Endothelial cell of umbilical vein (primary cell): Measurements from ENCODE around the gene ZNF780A. TPM values are rescaled to one million over a fixed set of nuclear protein-coding genes. Genes with fewer than 3 reads are reported as not detected.
A peak's percentile ranks its signal among the peaks of the same experiment; 100 is the strongest.

Experiments
- BruUV-seq: library from RNA; stranded (reverse); fragments of 400-500 nt; replicated peaks from 2 replicates; lab custom pipeline; 2021; lab: Mats Ljungman, UMichigan
- CTCF ChIA-PET: fragments of 300-600, 350-600 bp; sonication (Branson Sonifier 250); formaldehyde crosslinking; loops from one replicate; lab custom pipeline; 2021; ENCODE audit warnings: antibody characterized with exemption, inconsistent platforms; lab: Charles Lee
- POLR2A ChIA-PET: fragments of 300-600, 350-600 bp; sonication (Branson Sonifier 250); formaldehyde crosslinking; loops from one replicate; lab custom pipeline; 2021; ENCODE audit warnings: antibody characterized with exemption, inconsistent platforms; lab: Charles Lee
- DNase-seq: peaks from one replicate; pipeline ENCODE4 v3.0.0-alpha.2; 2011; ENCODE audit warnings: low read depth, low spot score
- FAIRE-seq: peaks from 2 replicates; lab custom pipeline; 2011; peaks lifted over from hg19 to GRCh38; lab: Jason Lieb, UNC
- H2AFZ ChIP-seq: 2 replicates; pipeline ENCODE4 v1.6.0; 2012; ENCODE audit warnings: low read depth, low read length, control low read depth, inconsistent platforms
- H3K27ac ChIP-seq: 2 replicates; pipeline ENCODE4 v1.5.1; 2011; ENCODE audit warnings: low read depth, mild to moderate bottlenecking, control low read depth, low read length, moderate library complexity; ENCODE audit not compliant: insufficient read depth
- H3K27me3 ChIP-seq, 2 experiments: 2 replicates each; pipeline versions ENCODE4 v1.6.0 to v1.6.1; 2011; ENCODE audit warnings: low read length in 2 of 2, mixed read lengths in 1 of 2; ENCODE audit not compliant: control insufficient read depth in 2 of 2, insufficient read depth in 2 of 2
- H3K36me3 ChIP-seq, 2 experiments: 2 replicates in 1 of 2; 3 replicates in 1 of 2; pipeline ENCODE4 v1.5.1; 2011; ENCODE audit warnings: low read length in 2 of 2, mild to moderate bottlenecking in 1 of 2, moderate library complexity in 1 of 2; ENCODE audit not compliant: control insufficient read depth in 2 of 2, insufficient read depth in 2 of 2; ENCODE audit errors: extremely low read depth in 1 of 2
- H3K4me1 ChIP-seq: 3 replicates; pipeline ENCODE4 v1.5.1; 2011; ENCODE audit warnings: mild to moderate bottlenecking, low read length; ENCODE audit not compliant: control insufficient read depth, insufficient read depth; ENCODE audit errors: extremely low read depth
- H3K4me2 ChIP-seq: 2 replicates; pipeline ENCODE4 v1.6.1; 2011; ENCODE audit warnings: low read length, control low read depth, mixed read lengths; ENCODE audit not compliant: insufficient read depth
- H3K4me3 ChIP-seq, 3 experiments: fragments of 200-600 bp in 1 of 3; sonication (generic), shearing (Covaris generic) in 1 of 3; replicated peaks in 1 of 3; 2 replicates each; pipeline ENCODE4 v1.5.1; 2011 to 2016; ENCODE audit warnings: control low read depth in 3 of 3, low read length in 3 of 3, mild to moderate bottlenecking in 2 of 3, inconsistent platforms in 1 of 3, low read depth in 1 of 3, moderate library complexity in 1 of 3; ENCODE audit not compliant: insufficient read depth in 1 of 3
- H3K79me2 ChIP-seq: 2 replicates; pipeline ENCODE4 v1.6.0; 2012; ENCODE audit warnings: low read length, inconsistent platforms; ENCODE audit not compliant: control insufficient read depth, insufficient read depth
- H3K9ac ChIP-seq: replicated peaks from 2 replicates; pipeline ENCODE3; 2011; ENCODE audit warnings: low read length, control low read depth; ENCODE audit not compliant: insufficient read depth; ENCODE audit errors: extremely low read depth
- H3K9me1 ChIP-seq: replicated peaks from 3 replicates; pipeline ENCODE4 v1.6.0; 2011; ENCODE audit warnings: mild to moderate bottlenecking, low read length; ENCODE audit not compliant: control insufficient read depth, insufficient read depth; ENCODE audit errors: extremely low read depth
- H3K9me3 ChIP-seq: replicated peaks from 2 replicates; pipeline ENCODE4 v1.5.1; 2012; ENCODE audit warnings: low read length, inconsistent platforms; ENCODE audit not compliant: control insufficient read depth, insufficient read depth
- H4K20me1 ChIP-seq: replicated peaks from 2 replicates; pipeline ENCODE3; 2011; ENCODE audit warnings: mild to moderate bottlenecking, low read length; ENCODE audit not compliant: control insufficient read depth, insufficient read depth; ENCODE audit errors: extremely low read depth
- EZH2 ChIP-seq: IDR thresholded peaks from 2 replicates; pipeline ENCODE4 v1.6.1; 2012; ENCODE audit warnings: borderline replicate concordance, low read depth, mild to moderate bottlenecking, moderate library complexity, low read length, inconsistent platforms; ENCODE audit not compliant: severe bottlenecking
- FOS ChIP-seq: IDR thresholded peaks from 2 replicates; pipeline ENCODE4 v1.6.1; 2011; ENCODE audit warnings: mild to moderate bottlenecking, low read length, moderate library complexity, borderline replicate concordance; ENCODE audit not compliant: insufficient read depth
- GATA2 ChIP-seq: IDR thresholded peaks from 2 replicates; pipeline ENCODE4 v1.7.0; 2011; ENCODE audit warnings: low read depth, mild to moderate bottlenecking, moderate library complexity, mixed read lengths, low read length; ENCODE audit not compliant: insufficient read length, insufficient read depth
- JUN ChIP-seq: IDR thresholded peaks from 2 replicates; pipeline ENCODE4 v1.6.1; 2011; ENCODE audit warnings: borderline replicate concordance, low read depth; ENCODE audit not compliant: insufficient read length, insufficient read depth
- MAX ChIP-seq: IDR thresholded peaks from 2 replicates; pipeline ENCODE4 v1.6.1; 2011; ENCODE audit not compliant: insufficient read depth, insufficient read length
- MYC ChIP-seq: IDR thresholded peaks from one replicate; pipeline ENCODE4 v1.6.1; 2011; ENCODE audit warnings: mild to moderate bottlenecking, low read depth, low read length
- POLR2A ChIP-seq: IDR thresholded peaks from 2 replicates; pipeline ENCODE4 v1.6.1; 2012; ENCODE audit warnings: low read depth, mild to moderate bottlenecking, control low read depth, low read length
- POLR2AphosphoS5 ChIP-seq: IDR thresholded peaks from 2 replicates; pipeline ENCODE4 v1.6.1; 2012; ENCODE audit warnings: low read depth, mild to moderate bottlenecking, control low read depth, low read length, moderate library complexity; ENCODE audit not compliant: insufficient read depth
- dilution Hi-C: fragments of 300-500 bp; cut with MboI; formaldehyde crosslinking; loops from one replicate; pipeline ENCODE4 v1.15.0; 2019; ENCODE audit warnings: low sequenced_read_pairs; ENCODE audit not compliant: extremely low pct_ligation_motif_present
- intact Hi-C: fragments of 100-400 bp; cut with micrococcal nuclease; formaldehyde crosslinking; loops from one replicate; pipeline ENCODE4 v1.10.0; 2022
- polyA plus RNA-seq, 4 experiments: library from polyadenylated mRNA; depleted of rRNA in 3 of 4; stranded (reverse) in 3 of 4; unstranded in 1 of 4; fragments of >200 nt; gene quantifications; 2 replicates each; pipeline versions ENCODE4 v1.2.1 to v1.2.3, GENCODE V29; 2011 to 2012; ENCODE audit warnings: missing spikeins in 1 of 4
- total RNA-seq: library from RNA; stranded (reverse); gene quantifications from 2 replicates; pipeline ENCODE4 v1.2.3, GENCODE V29; 2021
- TF ChIP-seq, protein P1 (sequence below), 2 donors: IDR thresholded peaks; 1 replicate in 1 of 2; 2 replicates in 1 of 2; pipeline ENCODE4 v1.5.1; 2011; ENCODE audit warnings: low read length in 2 of 2, mild to moderate bottlenecking in 2 of 2, moderate library complexity in 2 of 2, control low read depth in 1 of 2, inconsistent platforms in 1 of 2, low read depth in 1 of 2; ENCODE audit not compliant: insufficient read depth in 1 of 2; ENCODE audit errors: extremely low read depth in 1 of 2

Gene ZNF780A
- total and polyA plus RNA-seq, 2 donors (not counting 3 experiments of a cell fraction or from before 2014, with no cell fraction given), result 7.3 to 11.6 TPM

DNA sequence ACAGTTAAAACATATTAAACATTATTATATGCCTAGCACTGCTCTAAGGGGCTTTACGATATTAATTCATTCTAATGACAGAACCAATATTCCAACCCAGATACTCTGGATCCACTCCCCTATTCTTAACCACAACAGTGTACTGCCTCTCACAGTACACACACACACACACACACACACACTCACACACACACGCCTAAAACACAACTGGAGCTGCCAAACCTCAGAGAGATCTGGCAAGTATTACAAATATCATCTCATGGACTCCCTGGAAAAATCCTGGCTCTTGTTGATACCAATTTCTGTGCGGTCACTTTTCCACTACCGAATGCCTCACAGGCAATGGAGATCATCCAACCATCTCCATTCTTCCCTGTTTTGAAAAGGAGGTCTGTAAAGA, 1.3 kb downstream of the ZNF780A start:
- H3K79me2 ChIP-seq, result peaks cover 12% of the 10 kb centered on the region
- CTCF ChIA-PET, result interaction anchor here (1.2 kb wide), 1 partner anchor 11 kb away, joined by 3 read pairs; no protein-coding TSS in a partner anchor
- intact Hi-C loops (no loop called here), dilution Hi-C loops (no loop called here)
- peak overlapping the region in 2 of 3 experiments; percentile 9 to 72 for H3K4me3 ChIP-seq
- H4K20me1 ChIP-seq, result no peaks in the 10 kb centered on the region
- H3K4me1 ChIP-seq, result peaks cover 9% of the 10 kb centered on the region
- H3K36me3 ChIP-seq, result no peaks in the 10 kb centered on the region
- H3K9me3 ChIP-seq, result no peaks in the 10 kb centered on the region
- no peaks in the 10 kb centered on the region for H3K27me3 ChIP-seq
- no peaks in the 10 kb centered on the region for H3K9me1 ChIP-seq
- no peak for FAIRE-seq
- H3K27ac ChIP-seq, result no peak overlapping the region
- POLR2A ChIA-PET, result no interaction called here
- TF ChIP-seq EZH2 (no peak), POLR2A (no peak), GATA2 (no peak), POLR2AphosphoS5 (no peak), FOS (no peak)
- no peak overlapping the region for H2AFZ ChIP-seq
- BruUV-seq, result no TSS peak
- no peak for DNase-seq
- H3K9ac ChIP-seq, result peak overlapping the region; percentile 23
- H3K4me2 ChIP-seq, result peak overlapping the region; percentile 93

GRCh38 chr19:40088299-40089047, 2.3 kb downstream of the ZNF780A start:
- Histone ChIP-seq H3K27me3 (no peaks in the 10 kb centered on the region), H3K9me3 (no peaks in the 10 kb centered on the region), H3K4me3 (no peak overlapping the region), H3K27ac (no peak overlapping the region), H3K36me3 (no peaks in the 10 kb centered on the region), H3K4me1 (peaks cover 9% of the 10 kb centered on the region), H3K9me1 (no peaks in the 10 kb centered on the region), H4K20me1 (no peaks in the 10 kb centered on the region), H3K79me2 (peaks cover 12% of the 10 kb centered on the region), H2AFZ (no peak overlapping the region), H3K4me2 (no peak overlapping the region), H3K9ac (no peak overlapping the region)
- CTCF ChIA-PET, result no interaction called here
- POLR2A ChIA-PET, result interaction anchor here (0.6 kb wide), 1 partner anchor 11 kb away, joined by 3 read pairs; no protein-coding TSS in a partner anchor
- intact Hi-C loops, result no loop called here
- no peak for DNase-seq
- dilution Hi-C loops, result no loop called here
- FAIRE-seq, result no peak
- no TSS peak for BruUV-seq
- TF ChIP-seq FOS, result no peak
- TF ChIP-seq, protein P1, sequence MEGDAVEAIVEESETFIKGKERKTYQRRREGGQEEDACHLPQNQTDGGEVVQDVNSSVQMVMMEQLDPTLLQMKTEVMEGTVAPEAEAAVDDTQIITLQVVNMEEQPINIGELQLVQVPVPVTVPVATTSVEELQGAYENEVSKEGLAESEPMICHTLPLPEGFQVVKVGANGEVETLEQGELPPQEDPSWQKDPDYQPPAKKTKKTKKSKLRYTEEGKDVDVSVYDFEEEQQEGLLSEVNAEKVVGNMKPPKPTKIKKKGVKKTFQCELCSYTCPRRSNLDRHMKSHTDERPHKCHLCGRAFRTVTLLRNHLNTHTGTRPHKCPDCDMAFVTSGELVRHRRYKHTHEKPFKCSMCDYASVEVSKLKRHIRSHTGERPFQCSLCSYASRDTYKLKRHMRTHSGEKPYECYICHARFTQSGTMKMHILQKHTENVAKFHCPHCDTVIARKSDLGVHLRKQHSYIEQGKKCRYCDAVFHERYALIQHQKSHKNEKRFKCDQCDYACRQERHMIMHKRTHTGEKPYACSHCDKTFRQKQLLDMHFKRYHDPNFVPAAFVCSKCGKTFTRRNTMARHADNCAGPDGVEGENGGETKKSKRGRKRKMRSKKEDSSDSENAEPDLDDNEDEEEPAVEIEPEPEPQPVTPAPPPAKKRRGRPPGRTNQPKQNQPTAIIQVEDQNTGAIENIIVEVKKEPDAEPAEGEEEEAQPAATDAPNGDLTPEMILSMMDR (IDR thresholded peaks at IDR 0.05; ENCODE audit: extremely low read depth in 1 of 2, insufficient read depth in 1 of 2, low read depth in 1 of 2, low read length in 2 of 2), result no peak
- TF ChIP-seq MYC, result no peak
- TF ChIP-seq GATA2, result no peak
- no peak for TF ChIP-seq EZH2
- no peak for TF ChIP-seq MAX
- TF ChIP-seq JUN, result no peak
- TF ChIP-seq POLR2A, result no peak
- no peak for TF ChIP-seq POLR2AphosphoS5
